GM12874 (cell line): Measurements from ENCODE around the gene APBA1.

Source experiments
- CTCF ChIP-seq: IDR thresholded peaks from 2 replicates; pipeline ENCODE4 v1.5.1; 2011; ENCODE audit warnings: low read depth, mild to moderate bottlenecking, control low read depth, low read length, moderate library complexity; ENCODE audit not compliant: insufficient read depth

Gene APBA1

GRCh38 chr9:69465473-69465872 is 206.7 kb downstream of the APBA1 start:
- TF ChIP-seq CTCF: no peak

DNA sequence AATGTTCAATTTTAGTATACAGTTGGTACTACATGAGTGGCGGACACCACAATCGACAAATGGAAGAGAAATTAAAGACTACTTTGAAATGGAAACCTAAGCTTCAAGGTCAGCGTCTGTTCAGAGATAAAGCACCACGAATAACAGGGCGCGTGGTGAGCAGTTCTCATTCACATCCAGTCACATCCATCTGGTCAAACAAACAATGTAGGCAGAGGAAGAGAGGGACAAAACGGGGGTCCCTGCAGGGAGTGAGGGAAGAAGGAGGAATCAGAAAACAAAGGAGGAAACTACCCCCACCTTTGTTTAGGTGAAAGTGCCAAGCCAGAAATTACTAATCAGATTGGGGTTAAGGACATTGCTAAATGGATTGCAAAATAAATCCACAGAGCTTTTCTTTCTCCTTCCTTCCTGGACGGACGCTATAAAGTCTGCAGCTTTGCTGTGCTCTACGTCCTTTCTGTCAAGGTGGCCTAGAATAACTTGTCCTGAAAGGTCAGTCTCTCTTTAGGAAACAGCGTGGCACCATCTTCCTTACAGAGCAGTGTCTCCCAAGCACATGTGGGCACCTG is 208.6 kb downstream of the APBA1 start:
- no peak for TF ChIP-seq CTCF

DNA sequence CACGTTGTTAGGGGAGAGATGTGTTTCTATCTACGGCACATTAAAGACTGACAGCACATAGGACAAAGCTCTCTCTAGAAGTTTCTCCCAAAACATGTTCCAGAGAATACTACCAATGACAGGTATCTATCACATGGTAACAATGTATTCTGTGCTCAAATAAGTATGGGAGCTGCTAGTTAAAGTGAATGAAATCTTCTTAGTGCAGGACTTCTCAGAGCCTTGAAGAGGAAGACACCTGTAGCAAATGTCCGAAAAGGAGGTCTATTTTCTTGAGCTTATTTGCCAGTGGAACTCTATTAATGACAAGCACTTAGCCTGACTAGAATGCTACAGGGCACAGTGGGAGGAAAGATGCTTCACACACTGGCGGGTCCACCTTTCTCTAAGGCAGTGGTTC is 209.8 kb downstream of the APBA1 start:
- TF ChIP-seq CTCF: no peak

- TF ChIP-seq CTCF: no peak
Observed at GRCh38 chr9:69461103-69461887, 210.9 kb downstream of the APBA1 start.

GRCh38 chr9:69460012-69460411 is 212.2 kb downstream of the APBA1 start:
- TF ChIP-seq CTCF: no peak

GRCh38 chr9:69458176-69458575 is 214.0 kb downstream of the APBA1 start:
- no peak for TF ChIP-seq CTCF

GRCh38 chr9:69456201-69456600 is 216.0 kb downstream of the APBA1 start:
- no peak for TF ChIP-seq CTCF
